8988T (cell line): Measurements from ENCODE around the gene BLZF1.
"Not testable (repeated sequence)": the region's sequence is repeated elsewhere in the genome, so short reads cannot be mapped to it uniquely, and the experiment has no call there.

Source experiments
- DNase-seq: peaks from one replicate; pipeline ENCODE4 v3.0.0; 2011

Gene BLZF1

GRCh38 chr1:169361281-169361680 is 6.7 kb upstream of the BLZF1 start:
- no peak for DNase-seq

DNA sequence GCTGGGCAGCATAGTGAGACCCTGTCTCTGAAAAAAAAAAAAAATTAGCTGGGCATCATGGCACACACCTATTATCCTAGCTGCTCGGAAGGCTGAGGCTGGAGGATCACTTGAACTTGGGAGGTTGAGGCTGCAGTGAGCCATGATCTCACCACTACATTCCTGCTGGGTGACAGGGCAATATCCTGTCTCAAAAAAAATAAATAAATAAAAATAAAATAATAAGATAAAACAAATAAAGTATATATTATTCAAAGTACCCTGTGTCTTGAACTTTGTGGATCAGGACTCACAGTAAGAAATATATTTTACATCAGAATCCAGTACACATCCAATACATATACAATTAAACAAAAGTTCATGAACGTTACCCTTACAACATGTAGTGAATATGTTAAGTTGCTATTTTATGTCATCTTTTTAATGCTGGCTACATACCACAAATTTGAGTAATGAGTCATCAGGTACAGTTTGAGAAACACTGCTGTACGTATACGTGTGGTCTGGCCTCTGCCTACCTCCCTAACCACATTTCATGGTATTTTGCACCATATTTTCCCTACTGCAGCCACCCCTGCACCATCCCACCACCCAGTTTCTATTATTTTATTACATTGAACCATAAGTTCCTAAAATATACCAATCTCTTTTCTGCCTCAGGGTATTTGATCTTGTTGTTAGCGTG is 4.8 kb upstream of the BLZF1 start:
- no peak for DNase-seq

DNA sequence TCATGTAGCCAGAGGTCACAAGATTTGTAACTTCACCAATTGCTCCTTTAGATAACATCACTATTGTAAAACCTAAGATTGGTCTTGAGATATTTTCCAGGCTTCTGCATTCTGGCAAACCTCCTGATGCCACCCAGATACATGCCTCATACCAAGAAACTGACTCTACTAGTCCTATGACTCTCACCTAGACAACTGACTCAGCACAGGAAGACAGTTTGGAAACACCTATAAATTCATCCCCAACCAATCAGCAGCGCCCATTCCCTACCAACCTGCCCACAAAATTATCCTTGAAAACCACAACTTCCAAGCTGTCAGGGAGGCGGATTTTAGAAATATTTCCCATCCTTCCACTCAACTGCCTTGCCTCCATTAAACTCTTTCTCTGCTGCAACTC is 3.0 kb upstream of the BLZF1 start:
- no peak for DNase-seq

DNA sequence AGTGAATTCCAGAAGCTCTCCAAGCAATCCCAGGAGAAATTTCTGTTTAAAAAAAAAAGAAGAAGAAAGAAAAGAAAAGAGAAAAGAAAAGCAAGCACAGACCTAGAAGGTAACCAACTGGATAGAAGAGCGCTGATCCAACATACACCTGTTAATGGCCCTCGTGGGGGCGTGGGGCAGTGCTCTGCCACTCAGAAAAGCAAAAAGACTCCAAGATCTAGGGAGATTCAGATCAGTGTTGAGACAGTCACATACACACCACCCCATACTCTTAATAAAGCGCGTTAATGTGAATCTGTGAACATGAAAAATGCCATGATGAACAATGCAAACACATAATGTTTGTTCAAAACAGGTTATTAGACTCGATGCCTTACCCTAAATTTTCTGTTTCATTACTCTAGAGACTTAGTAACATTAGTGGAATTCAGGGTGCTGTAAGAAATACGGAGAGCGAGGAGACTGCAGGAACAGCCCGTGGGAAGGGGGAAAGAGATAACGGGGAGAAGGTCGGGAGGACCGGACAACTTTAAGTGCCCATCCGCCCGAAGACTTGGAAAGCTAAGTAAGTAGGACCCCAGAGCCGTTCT is 804 bp upstream of the BLZF1 start:
- DNase-seq = no peak

DNA sequence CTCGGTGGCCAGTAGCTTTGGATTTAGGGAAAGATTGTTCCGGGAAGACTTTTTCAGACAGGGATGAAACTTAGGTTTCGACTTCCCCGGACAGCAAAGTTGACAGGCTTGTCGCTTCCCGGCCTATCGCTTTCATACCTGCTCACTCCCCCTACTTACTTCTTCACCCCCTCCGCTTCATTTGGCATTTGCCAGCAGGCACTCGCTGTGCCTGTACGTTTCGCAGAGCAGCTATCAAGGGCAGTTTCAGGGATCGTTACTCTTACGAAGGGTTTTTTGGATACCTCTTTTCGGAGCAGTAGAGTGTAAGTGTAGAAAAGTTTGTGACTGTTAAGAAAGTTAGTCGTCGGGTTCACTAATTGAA is 393 bp downstream of the BLZF1 start:
- no peak for DNase-seq

DNA sequence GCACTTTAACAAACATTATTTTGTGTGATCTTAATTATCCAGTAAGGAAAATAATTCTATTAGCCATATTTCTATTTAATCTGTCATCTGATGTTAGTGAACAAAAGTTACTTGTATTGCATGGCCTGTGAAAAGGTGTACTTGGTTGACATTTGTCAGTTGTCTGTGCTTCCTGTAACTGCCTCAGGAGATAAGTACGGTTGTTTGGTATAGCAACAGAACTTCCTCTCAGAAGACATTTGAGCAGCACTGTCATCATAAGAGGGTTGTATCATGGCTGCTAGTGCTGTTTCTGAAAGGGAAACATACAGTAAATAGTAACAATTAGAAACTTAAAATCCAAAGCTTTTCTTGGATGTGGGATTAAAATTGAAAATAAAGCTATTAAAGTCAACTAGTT is 3.4 kb downstream of the BLZF1 start:
- no peak for DNase-seq

DNA sequence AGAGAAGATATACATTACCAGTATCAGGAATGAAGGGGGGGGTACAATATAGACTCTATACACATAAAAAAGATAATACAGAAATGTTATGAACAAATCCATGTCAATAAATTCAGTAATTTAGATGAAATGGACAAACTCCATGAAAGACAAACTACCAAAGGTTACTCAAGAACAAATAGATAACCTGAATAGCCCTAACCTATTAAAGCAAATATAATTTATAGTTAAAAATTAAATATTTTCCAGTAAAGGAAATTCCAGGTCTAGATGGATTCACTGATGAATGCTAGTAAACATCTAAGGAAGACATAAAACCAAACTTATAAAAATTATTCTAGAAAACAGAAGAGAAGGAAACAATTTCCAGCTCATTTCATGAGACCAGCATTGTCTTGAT is 13.2 kb downstream of the BLZF1 start:
- no peak for DNase-seq

GRCh38 chr1:169383449-169383848 is 15.5 kb downstream of the BLZF1 start:
- no peak for DNase-seq

DNA sequence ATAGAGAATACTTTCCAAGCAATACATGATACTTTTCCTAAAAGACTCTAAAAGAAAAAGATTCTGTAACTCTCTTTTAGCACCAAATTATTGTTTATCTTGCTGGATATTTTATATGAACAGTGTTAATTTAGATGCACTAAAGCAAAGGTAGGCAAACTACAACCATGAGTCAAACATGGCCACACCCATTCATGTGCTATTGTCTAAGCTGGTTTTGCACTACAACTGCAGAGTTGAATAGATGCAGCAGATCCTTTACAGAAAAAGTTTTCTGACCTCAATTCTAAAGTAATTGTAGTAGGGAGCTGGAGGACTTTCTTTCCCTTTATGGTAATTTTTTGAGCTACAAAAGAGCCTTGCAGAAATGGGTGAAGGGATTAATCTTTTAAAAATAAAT is 19.4 kb downstream of the BLZF1 start:
- DNase-seq = no peak

- DNase-seq = no peak
Observed at GRCh38 chr1:169390303-169390702, 22.3 kb downstream of the BLZF1 start.

DNA sequence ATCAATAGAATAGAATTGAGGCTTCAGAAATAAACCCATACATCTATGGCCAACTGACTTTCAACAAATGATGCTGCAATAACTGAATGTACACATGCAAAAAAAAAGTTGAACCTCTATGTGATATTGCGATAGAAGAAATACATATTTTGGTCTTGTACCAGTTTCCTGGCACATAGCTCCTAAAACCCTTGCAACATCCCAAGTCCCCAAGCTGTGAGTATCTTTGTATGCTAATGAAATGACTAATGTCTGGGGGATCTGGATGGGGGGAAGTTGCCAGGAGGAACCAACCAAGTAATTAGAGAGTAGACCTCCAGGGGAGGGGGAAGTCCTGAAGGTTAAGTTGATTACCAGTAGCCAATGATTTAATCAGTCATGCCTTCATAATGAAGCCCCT is 24.4 kb downstream of the BLZF1 start:
- no peak for DNase-seq

DNA sequence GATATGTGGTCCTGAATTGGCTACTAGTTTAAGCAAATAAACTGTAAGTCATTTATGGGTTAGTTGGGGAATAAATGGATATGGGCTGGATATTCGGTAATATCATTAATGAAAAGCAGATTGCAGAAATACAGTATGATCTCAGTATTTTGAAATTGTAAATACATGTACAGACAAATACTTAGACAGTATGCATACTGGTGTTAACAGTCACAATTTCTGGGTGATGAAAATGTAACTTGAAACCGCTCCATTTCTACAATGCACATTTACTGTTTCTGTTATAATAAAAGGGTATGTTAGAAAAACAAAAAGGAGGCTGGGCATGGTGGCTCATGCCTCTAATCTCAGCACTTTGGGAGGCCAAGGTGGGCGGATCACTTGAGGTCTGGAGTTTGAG is 28.0 kb downstream of the BLZF1 start:
- no peak for DNase-seq

DNA sequence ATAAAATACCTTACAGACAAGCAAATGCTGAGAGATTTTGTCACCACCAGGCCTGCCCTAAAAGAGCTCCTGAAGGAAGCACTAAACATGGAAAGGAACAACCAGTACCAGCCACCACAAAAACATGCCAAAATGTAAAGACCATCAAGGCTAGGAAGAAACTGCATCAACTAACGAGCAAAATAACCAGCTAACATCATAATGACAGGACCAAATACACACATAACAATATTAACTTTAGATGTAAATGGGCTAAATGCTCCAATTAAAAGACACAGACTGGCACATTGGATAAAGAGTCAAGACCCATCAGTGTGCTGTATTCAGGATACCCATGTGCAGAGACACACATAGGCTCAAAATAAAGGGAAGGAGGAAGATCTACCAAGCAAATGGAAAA is 34.6 kb downstream of the BLZF1 start:
- not testable (repeated sequence) for DNase-seq

- DNase-seq = not testable (repeated sequence)
Observed at GRCh38 chr1:169408340-169408739, 40.3 kb downstream of the BLZF1 start.

DNA sequence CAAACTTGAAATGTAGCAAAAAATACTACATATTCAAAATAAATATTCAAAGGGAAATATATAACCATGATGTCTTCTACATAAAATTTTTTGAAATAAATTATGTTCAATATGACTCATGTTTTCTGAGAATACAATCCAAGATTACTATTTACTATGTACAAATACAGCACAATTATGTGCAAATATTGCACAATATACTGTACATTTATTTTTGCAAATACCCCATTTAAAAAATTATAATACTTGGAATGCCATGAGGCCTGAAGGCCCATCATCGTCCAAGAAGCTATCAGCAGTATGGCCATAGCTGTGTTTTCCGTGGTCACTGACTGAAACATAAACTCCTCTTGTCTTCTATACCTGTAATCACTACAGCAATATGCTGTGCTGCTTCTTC is 47.0 kb downstream of the BLZF1 start:
- no peak for DNase-seq

DNA sequence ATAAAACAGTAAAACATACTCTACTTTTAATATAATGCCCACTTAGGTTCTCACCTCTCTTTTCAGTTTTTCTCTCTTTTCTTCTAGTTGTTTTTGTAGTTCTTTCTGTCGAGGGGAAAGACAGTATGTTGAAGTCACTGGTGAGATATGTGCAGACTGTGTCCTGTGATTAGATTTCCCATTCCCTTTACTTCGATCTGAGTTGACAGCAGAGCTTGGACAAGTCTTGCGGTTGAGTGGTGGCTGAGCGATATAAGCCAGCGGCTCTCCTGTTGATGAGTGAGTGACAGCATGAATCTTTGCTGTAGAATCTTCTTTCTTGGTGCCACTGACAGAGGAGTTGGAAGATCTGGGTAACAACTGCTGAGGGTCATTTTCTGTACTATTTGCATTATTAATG is 53.3 kb downstream of the BLZF1 start:
- no peak for DNase-seq

- DNase-seq = no peak
Observed at GRCh38 chr1:169426174-169426705, 58.2 kb downstream of the BLZF1 start.

DNA sequence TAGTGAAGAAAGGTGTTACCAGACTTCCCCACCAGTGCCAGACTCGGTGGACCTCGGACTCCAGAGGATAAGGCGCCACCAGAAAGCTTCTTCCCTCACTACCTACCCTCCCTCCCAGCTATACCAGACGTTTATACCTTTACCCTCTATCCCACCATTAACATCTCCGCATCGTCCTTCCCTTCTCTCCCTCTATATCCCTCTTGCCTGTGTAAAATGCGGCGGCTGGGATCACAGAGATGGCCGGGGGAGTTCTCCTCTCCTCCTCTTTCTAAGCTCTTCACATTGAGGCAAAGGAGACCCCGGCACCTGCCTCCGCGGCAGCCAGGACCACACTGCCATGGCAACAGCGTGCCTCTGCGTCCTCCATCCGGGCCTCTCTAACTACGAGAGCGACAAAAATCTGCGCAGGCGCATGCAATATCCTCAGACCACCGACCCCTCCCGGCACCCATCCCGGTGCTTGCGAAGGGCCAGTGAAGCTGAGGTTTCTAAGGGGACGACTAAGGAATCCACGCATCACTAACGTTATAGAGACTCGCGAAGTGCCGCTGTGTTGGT is 59.2 kb downstream of the BLZF1 start, which contains the start of gene CCDC181:
TSS of gene CCDC181 (minus strand) at position 394 of the 561 bp plus-strand sequence. CDS start 2,547 bp downstream, outside the sequence.
- DNase-seq = no peak
